Gastrocnemius medialis (tissue), 4 donors: Measurements from ENCODE around the gene POLR2A.

Experiments
- CTCF ChIP-seq, 5 experiments: fragments of 450-650 bp in 3 of 5; fragments of 200-600 bp in 2 of 5; sonication (generic) in 2 of 5; IDR thresholded peaks in 4 of 5; conservative IDR thresholded peaks in 1 of 5; 1 replicate in 4 of 5; 2 replicates in 1 of 5; pipeline ENCODE4 v1.5.1; 2016 to 2019; ENCODE audit warnings: antibody characterized with exemption in 5 of 5, mild to moderate bottlenecking in 3 of 5, moderate library complexity in 3 of 5
- POLR2A ChIP-seq, 2 donors: fragments of 450-650 bp; IDR thresholded peaks; one replicate each; pipeline ENCODE4 v1.6.1; 2017; ENCODE audit warnings: antibody characterized with exemption in 2 of 2, mild to moderate bottlenecking in 2 of 2, moderate library complexity in 2 of 2

- TF ChIP-seq CTCF (IDR thresholded peaks at IDR 0.05 in 4 of 5, conservative IDR thresholded peaks at IDR 0.05 in 1 of 5) (no peak), POLR2A (IDR thresholded peaks at IDR 0.05) (no peak)
Measured at GRCh38 chr17:7512105-7512504, 27.9 kb downstream of the POLR2A start.
